Body of pancreas (tissue), 4 donors: Measurements from ENCODE around the gene OR5J2.

ENCODE experiments used
- CTCF ChIP-seq, 7 experiments: fragments of 450-650 bp in 4 of 7; fragments of 200-600 bp in 3 of 7; sonication (generic) in 3 of 7; IDR thresholded peaks; one replicate each; pipeline ENCODE4 v1.5.1; 2016 to 2019; ENCODE audit warnings: antibody characterized with exemption in 7 of 7
- POLR2A ChIP-seq, 3 donors: fragments of 450-650 bp; IDR thresholded peaks; one replicate each; pipeline ENCODE4 v1.6.1; 2016; ENCODE audit warnings: antibody characterized with exemption in 3 of 3, mild to moderate bottlenecking in 2 of 3

- no peak for TF ChIP-seq CTCF (IDR thresholded peaks at IDR 0.05)
- TF ChIP-seq POLR2A (IDR thresholded peaks at IDR 0.05) = no peak
Measured at GRCh38 chr11:56196705-56197104, 20.3 kb downstream of the OR5J2 start.
